Measurements from ENCODE around the gene PFAS.

DNA sequence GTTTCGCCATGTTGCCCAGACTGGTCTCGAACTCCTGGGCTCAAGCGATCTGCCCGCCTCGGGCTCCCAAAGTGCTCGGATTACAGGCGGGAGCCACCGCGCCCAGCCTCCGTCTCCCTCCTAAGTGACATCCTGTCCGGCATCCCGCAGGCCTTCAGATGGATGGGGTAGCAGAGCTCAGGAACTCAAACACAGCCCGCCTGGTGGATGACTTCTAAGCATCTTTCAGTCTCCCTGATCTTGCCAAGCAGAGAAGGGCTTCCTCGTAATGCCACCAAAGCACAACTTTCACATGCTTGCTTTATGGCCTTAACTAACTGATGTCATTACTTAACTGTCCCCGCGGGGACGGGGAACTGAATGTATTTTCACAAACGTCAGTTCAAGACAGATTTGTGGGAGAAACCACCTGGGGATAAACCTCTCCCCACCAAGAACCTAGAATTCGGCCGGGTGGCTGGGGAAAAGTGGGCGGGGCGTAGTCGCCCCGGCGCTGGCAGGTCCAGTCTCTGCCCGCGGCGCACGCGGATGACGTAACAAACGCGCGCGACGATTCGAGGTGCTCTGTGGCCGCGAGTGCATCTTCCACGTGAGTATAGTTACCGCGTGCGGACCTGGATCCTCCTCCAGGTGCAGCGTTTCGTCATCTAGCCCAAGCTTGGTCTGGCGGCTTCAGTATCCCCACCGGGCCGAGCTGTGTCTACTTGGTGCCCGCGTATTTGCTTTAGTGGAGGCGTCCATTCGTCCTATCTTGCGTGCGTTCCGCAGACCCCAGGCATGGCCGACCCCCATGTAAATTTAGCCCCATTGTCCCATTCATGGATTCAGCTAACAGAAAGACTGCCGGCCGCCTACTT is at the start of gene PFAS:
- TF ChIP-seq, protein P1, sequence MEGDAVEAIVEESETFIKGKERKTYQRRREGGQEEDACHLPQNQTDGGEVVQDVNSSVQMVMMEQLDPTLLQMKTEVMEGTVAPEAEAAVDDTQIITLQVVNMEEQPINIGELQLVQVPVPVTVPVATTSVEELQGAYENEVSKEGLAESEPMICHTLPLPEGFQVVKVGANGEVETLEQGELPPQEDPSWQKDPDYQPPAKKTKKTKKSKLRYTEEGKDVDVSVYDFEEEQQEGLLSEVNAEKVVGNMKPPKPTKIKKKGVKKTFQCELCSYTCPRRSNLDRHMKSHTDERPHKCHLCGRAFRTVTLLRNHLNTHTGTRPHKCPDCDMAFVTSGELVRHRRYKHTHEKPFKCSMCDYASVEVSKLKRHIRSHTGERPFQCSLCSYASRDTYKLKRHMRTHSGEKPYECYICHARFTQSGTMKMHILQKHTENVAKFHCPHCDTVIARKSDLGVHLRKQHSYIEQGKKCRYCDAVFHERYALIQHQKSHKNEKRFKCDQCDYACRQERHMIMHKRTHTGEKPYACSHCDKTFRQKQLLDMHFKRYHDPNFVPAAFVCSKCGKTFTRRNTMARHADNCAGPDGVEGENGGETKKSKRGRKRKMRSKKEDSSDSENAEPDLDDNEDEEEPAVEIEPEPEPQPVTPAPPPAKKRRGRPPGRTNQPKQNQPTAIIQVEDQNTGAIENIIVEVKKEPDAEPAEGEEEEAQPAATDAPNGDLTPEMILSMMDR (IDR thresholded peaks at IDR 0.05), result peak in 1 of 3 experiments; percentile 26
- TF ChIP-seq POLR2A (IDR thresholded peaks at IDR 0.05), result peak; percentile 35
